GM12891 (cell line): ENCODE measurements around the gene LAMA5.

Experiments used
- PAX5 ChIP-seq: IDR thresholded peaks from 2 replicates; pipeline ENCODE4 v1.6.1; 2011; ENCODE audit warnings: low read length, moderate library complexity, mild to moderate bottlenecking; ENCODE audit not compliant: insufficient read depth, severe bottlenecking
- POLR2A ChIP-seq: IDR thresholded peaks from 2 replicates; pipeline ENCODE4 v1.6.1; 2011; ENCODE audit warnings: low read depth, low read length, control low read depth
- POLR2AphosphoS5 ChIP-seq: IDR thresholded peaks from 2 replicates; pipeline ENCODE4 v1.6.1; 2011; ENCODE audit warnings: low read depth, low read length, control low read depth
- POU2F2 ChIP-seq: IDR thresholded peaks from 2 replicates; pipeline ENCODE4 v1.6.1; 2011; ENCODE audit warnings: low read depth, mild to moderate bottlenecking, control low read depth, low read length, moderate library complexity
- TAF1 ChIP-seq: IDR thresholded peaks from 2 replicates; pipeline ENCODE4 v1.6.1; 2011; ENCODE audit warnings: low read depth, low read length, control low read depth

- no peak for TF ChIP-seq POLR2A
- no peak for TF ChIP-seq TAF1
- no peak for TF ChIP-seq POLR2AphosphoS5
- no peak for TF ChIP-seq PAX5
- no peak for TF ChIP-seq POU2F2
Measured at GRCh38 chr20:62411479-62412193, 44.5 kb upstream of the LAMA5 start.
